GM18511 (cell line): ENCODE measurements around the gene SSH3.
A peak's percentile ranks its signal among the peaks of the same experiment; 100 is the strongest.

ENCODE experiments used
- ATAC-seq: cut with Tn5 transposase; IDR thresholded peaks from one replicate; pipeline ENCODE4 v1.9.1; 2021; ENCODE audit warnings: mild to moderate bottlenecking, moderate library complexity; ENCODE audit not compliant: unreplicated experiment

SSH3 gene

GRCh38 chr11:67267188-67268080 lies 35.9 kb upstream of the SSH3 start:
- ATAC-seq, result no peak

- ATAC-seq, result peak; percentile 54
Measured at GRCh38 chr11:67268081-67268961, 35.0 kb upstream of the SSH3 start.

GRCh38 chr11:67268962-67269268 lies 34.4 kb upstream of the SSH3 start:
- ATAC-seq, result no peak

GRCh38 chr11:67269401-67270255 lies 33.7 kb upstream of the SSH3 start:
- ATAC-seq, result no peak

- no peak for ATAC-seq
Measured at GRCh38 chr11:67270256-67271204, 32.8 kb upstream of the SSH3 start.

GRCh38 chr11:67271205-67271540 lies 32.2 kb upstream of the SSH3 start:
- ATAC-seq, result no peak

- ATAC-seq, result no peak
Measured at GRCh38 chr11:67271541-67272284, 31.6 kb upstream of the SSH3 start.

GRCh38 chr11:67272327-67273259 lies 30.7 kb upstream of the SSH3 start:
- no peak for ATAC-seq

GRCh38 chr11:67273260-67273990 lies 29.9 kb upstream of the SSH3 start:
- no peak for ATAC-seq

GRCh38 chr11:67274768-67275605 lies 28.3 kb upstream of the SSH3 start:
- ATAC-seq, result no peak

- ATAC-seq, result no peak
Measured at GRCh38 chr11:67275606-67276409, 27.5 kb upstream of the SSH3 start.

GRCh38 chr11:67276781-67277230 lies 26.5 kb upstream of the SSH3 start:
- peak; percentile 25 for ATAC-seq

- peak; percentile 91 for ATAC-seq
Measured at GRCh38 chr11:67277231-67277961, 25.9 kb upstream of the SSH3 start.

- ATAC-seq, result no peak
Measured at GRCh38 chr11:67278135-67278938, 25.0 kb upstream of the SSH3 start.
